ENCODE measurements around the gene RYR3.
A peak's percentile ranks its signal among the peaks of the same experiment; 100 is the strongest.

RYR3 gene

GRCh38 chr15:33506781-33507296, 196.1 kb downstream of the RYR3 start:
- DNase-seq, result no peak

GRCh38 chr15:33508703-33509102, 197.9 kb downstream of the RYR3 start:
- DNase-seq, result no peak

- no peak for DNase-seq
Observed at GRCh38 chr15:33515121-33515520, 204.4 kb downstream of the RYR3 start.

GRCh38 chr15:33516563-33516962, 205.8 kb downstream of the RYR3 start:
- DNase-seq, result no peak

- no peak for DNase-seq
Observed at GRCh38 chr15:33517944-33518343, 207.2 kb downstream of the RYR3 start.

- DNase-seq, result no peak
Observed at GRCh38 chr15:33518421-33518820, 207.7 kb downstream of the RYR3 start.

- DNase-seq, result no peak
Observed at GRCh38 chr15:33524274-33524673, 213.5 kb downstream of the RYR3 start.

- DNase-seq, result no peak
Observed at GRCh38 chr15:33526532-33526931, 215.8 kb downstream of the RYR3 start.

GRCh38 chr15:33533197-33533596, 222.4 kb downstream of the RYR3 start:
- DNase-seq, result no peak

- DNase-seq, result no peak
Observed at GRCh38 chr15:33534642-33535041, 223.9 kb downstream of the RYR3 start.

- DNase-seq, result no peak
Observed at GRCh38 chr15:33535135-33535534, 224.4 kb downstream of the RYR3 start.

- peak in 2 of 56 donors; percentile 4 to 7 for DNase-seq
Observed at GRCh38 chr15:33539825-33540573, 229.2 kb downstream of the RYR3 start.

- DNase-seq, result no peak
Observed at GRCh38 chr15:33543957-33544356, 233.2 kb downstream of the RYR3 start.

GRCh38 chr15:33545866-33546265, 235.1 kb downstream of the RYR3 start:
- DNase-seq, result peak in 18 of 56 donors; percentile 4 to 59 (median 28)

- DNase-seq, result peak in 7 of 56 donors; percentile 2 to 28 (median 6)
Observed at GRCh38 chr15:33547876-33548275, 237.1 kb downstream of the RYR3 start.

- peak in 25 of 56 donors; percentile 4 to 55 (median 17) for DNase-seq
Observed at GRCh38 chr15:33551860-33552259, 241.1 kb downstream of the RYR3 start.

- DNase-seq, result no peak
Observed at GRCh38 chr15:33553157-33553556, 242.4 kb downstream of the RYR3 start.

GRCh38 chr15:33559207-33559890, 248.6 kb downstream of the RYR3 start:
- no peak for DNase-seq

GRCh38 chr15:33561407-33561806, 250.6 kb downstream of the RYR3 start:
- DNase-seq, result no peak

- DNase-seq, result no peak
Observed at GRCh38 chr15:33561967-33562366, 251.2 kb downstream of the RYR3 start.

GRCh38 chr15:33565094-33565493, 254.3 kb downstream of the RYR3 start:
- DNase-seq, result no peak

GRCh38 chr15:33567652-33568051, 256.9 kb downstream of the RYR3 start:
- no peak for DNase-seq

- DNase-seq, result no peak
Observed at GRCh38 chr15:33569036-33569435, 258.3 kb downstream of the RYR3 start.

All from nucleus accumbens (tissue), 56 donors.